Hepatocyte (in vitro differentiated cells): ENCODE results near the gene PHACTR2. TPM values are rescaled to one million over a fixed set of nuclear protein-coding genes. Genes with fewer than 3 reads are reported as not detected.

Source experiments
- DNase-seq: peaks from one replicate; pipeline ENCODE4 v3.0.0-alpha.2; 2016; ENCODE audit warnings: low spot score
- H2AFZ ChIP-seq: fragments of 200-600 bp; sonication (generic); 2 replicates; pipeline ENCODE4 v1.6.0; 2016; ENCODE audit warnings: antibody characterized with exemption, mild to moderate bottlenecking
- H3K27ac ChIP-seq: fragments of 200-600 bp; sonication (generic); 2 replicates; pipeline ENCODE4 v1.5.1; 2016; ENCODE audit warnings: mild to moderate bottlenecking
- H3K27me3 ChIP-seq: fragments of 200-600 bp; sonication (generic); 2 replicates; pipeline ENCODE4 v1.6.1; 2016
- H3K36me3 ChIP-seq: fragments of 200-600 bp; sonication (generic); replicated peaks from 2 replicates; pipeline ENCODE4 v1.5.1; 2016; ENCODE audit warnings: low read depth; ENCODE audit not compliant: insufficient read depth
- H3K4me1 ChIP-seq: fragments of 200-600 bp; sonication (generic); 2 replicates; pipeline ENCODE4 v1.5.1; 2016; ENCODE audit warnings: mild to moderate bottlenecking, moderate library complexity; ENCODE audit not compliant: insufficient read depth
- H3K4me2 ChIP-seq: fragments of 200-600 bp; sonication (generic); 2 replicates; pipeline ENCODE4 v1.6.0; 2016
- H3K4me3 ChIP-seq: fragments of 200-600 bp; sonication (generic); 2 replicates; pipeline ENCODE4 v1.5.1; 2016; ENCODE audit warnings: mild to moderate bottlenecking
- H3K79me2 ChIP-seq: fragments of 200-600 bp; sonication (generic); 2 replicates; pipeline ENCODE4 v1.6.0; 2017; ENCODE audit warnings: mild to moderate bottlenecking
- H3K9me2 ChIP-seq: fragments of 200-600 bp; sonication (generic); replicated peaks from 2 replicates; pipeline ENCODE4 v1.6.0; 2017; ENCODE audit warnings: mild to moderate bottlenecking; ENCODE audit not compliant: insufficient read depth
- H3K9me3 ChIP-seq: fragments of 200-600 bp; sonication (generic); 2 replicates; pipeline ENCODE4 v1.5.1; 2016; ENCODE audit warnings: low read depth, mild to moderate bottlenecking
- H4K20me1 ChIP-seq: fragments of 200-600 bp; sonication (generic); 2 replicates; pipeline ENCODE4 v1.6.0; 2016; ENCODE audit warnings: mild to moderate bottlenecking; ENCODE audit not compliant: insufficient read depth, poor library complexity, severe bottlenecking
- CTCF ChIP-seq: fragments of 200-600 bp; sonication (generic); IDR thresholded peaks from 2 replicates; pipeline ENCODE4 v1.5.1; 2016; ENCODE audit warnings: antibody characterized with exemption, mild to moderate bottlenecking; ENCODE audit not compliant: poor library complexity
- EZH2 ChIP-seq: fragments of 200-600 bp; sonication (generic); IDR thresholded peaks from 2 replicates; pipeline ENCODE4 v1.6.1; 2016; ENCODE audit warnings: antibody characterized with exemption, mild to moderate bottlenecking, borderline replicate concordance
- EZH2phosphoT487 ChIP-seq: fragments of 200-600 bp; sonication (generic); IDR thresholded peaks from one replicate; pipeline ENCODE4 v1.6.1; 2018; ENCODE audit warnings: antibody characterized with exemption, mild to moderate bottlenecking, low read depth, moderate library complexity; ENCODE audit not compliant: unreplicated experiment, severe bottlenecking
- WGBS: methylation state at CpG from one replicate; pipeline ENCODE4 v1.1.6; 2016; ENCODE audit warnings: low lambda C conversion rate; ENCODE audit errors: missing lambda C conversion rate; 5-methylcytosine and 5-hydroxymethylcytosine counted together
- polyA plus RNA-seq: library from polyadenylated mRNA; unstranded; fragments of >200 nt; fragmentation: Nextera tagmentation; extraction: Ambion mirVana; gene quantifications from 2 replicates; pipeline ENCODE4 v1.2.1, GENCODE V29; 2016
- total RNA-seq: library from RNA; depleted of rRNA; stranded (reverse); fragments of >200 nt; gene quantifications from 2 replicates; pipeline ENCODE4 v1.2.3, GENCODE V29; 2014

PHACTR2 gene
- total and polyA plus RNA-seq, 2 experiments from 2014 or later = 86.6 to 111 TPM

GRCh38 chr6:143742070-143742954 lies 64.5 kb downstream of the PHACTR2 start:
- Histone ChIP-seq H3K9me3 (no peaks in the 10 kb centered on the region), H3K79me2 (peaks cover 60% of the 10 kb centered on the region), H3K27me3 (no peaks in the 10 kb centered on the region), H4K20me1 (no peaks in the 10 kb centered on the region), H3K27ac (peak overlapping the region; percentile 79), H2AFZ (no peak overlapping the region), H3K4me2 (peak overlapping the region; percentile 64), H3K36me3 (no peaks in the 10 kb centered on the region), H3K9me2 (no peaks in the 10 kb centered on the region), H3K4me3 (no peak overlapping the region), H3K4me1 (peaks cover 47% of the 10 kb centered on the region)
- WGBS = 93% methylated on average over 6 of the region's 6 CpGs
- DNase-seq = no peak
- TF ChIP-seq EZH2 = no peak
- TF ChIP-seq EZH2phosphoT487 = no peak
- no peak for TF ChIP-seq CTCF

DNA sequence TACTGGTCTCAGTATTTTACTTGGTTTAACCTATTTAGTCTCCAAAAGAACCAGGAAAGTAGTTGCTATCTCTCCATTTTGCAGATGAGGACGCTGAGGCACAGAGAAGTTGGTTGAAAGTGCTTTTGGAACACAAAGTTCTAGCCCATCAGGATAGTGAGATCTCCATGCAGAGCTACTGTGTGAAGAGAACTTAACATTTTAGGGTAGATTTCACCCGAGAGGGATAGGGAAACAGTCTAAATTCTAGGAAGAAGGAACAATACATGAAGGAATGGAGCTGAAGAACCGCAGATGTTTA lies 65.1 kb downstream of the PHACTR2 start:
- H3K36me3 ChIP-seq = no peaks in the 10 kb centered on the region
- WGBS = 72% methylated on average over 3 of the region's 3 CpGs
- H2AFZ ChIP-seq = no peak overlapping the region
- H3K4me3 ChIP-seq = no peak overlapping the region
- no peaks in the 10 kb centered on the region for H4K20me1 ChIP-seq
- peak overlapping the region; percentile 64 for H3K4me2 ChIP-seq
- H3K27ac ChIP-seq = peak overlapping the region; percentile 79
- no peak for DNase-seq
- TF ChIP-seq CTCF (no peak), EZH2 (no peak), EZH2phosphoT487 (no peak)
- no peaks in the 10 kb centered on the region for H3K9me3 ChIP-seq
- H3K27me3 ChIP-seq = no peaks in the 10 kb centered on the region
- H3K4me1 ChIP-seq = peaks cover 53% of the 10 kb centered on the region
- peaks cover 54% of the 10 kb centered on the region for H3K79me2 ChIP-seq
- no peaks in the 10 kb centered on the region for H3K9me2 ChIP-seq

DNA sequence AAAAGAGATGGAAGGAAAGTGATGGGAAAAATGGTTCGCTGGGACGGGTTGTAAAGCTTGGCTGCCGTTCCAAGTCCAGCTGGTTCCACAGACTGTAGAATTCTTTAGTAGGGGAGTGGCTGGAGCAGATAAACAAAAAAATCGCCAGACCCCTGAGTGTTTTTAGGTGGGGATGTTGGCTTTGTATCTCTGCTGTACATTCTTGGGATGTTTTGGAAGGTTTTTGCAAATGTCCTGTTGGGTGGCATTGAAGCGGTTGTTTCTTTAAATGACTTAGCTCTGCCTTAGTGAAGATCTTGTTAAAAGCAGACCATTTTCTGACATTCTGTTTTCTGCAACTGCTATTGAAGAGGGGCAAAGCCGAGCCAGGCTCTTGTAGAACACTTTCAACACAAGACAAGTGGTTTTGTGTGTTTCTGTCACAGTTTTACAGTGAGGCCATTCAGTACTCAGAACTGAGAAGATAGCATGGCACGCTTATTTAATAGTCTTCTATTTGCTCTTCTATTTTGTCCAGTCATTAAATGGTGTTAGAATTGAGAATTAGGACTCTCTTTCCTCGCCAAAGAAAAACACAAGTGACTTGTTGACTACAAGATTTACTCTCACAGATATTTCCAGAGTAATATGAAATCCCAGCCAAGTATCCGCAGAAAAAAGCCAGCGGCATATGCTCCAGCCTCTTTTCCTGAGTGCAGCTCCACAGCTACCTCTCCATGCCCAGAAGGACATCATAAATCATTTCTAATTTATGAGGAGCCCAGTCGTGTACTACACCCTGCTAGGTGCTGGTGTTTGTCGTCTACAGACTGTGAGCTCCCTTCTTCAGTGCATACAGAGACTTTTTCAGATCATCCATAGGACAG lies 65.8 kb downstream of the PHACTR2 start:
- H4K20me1 ChIP-seq = no peaks in the 10 kb centered on the region
- H3K9me2 ChIP-seq = no peaks in the 10 kb centered on the region
- H3K4me2 ChIP-seq = peak overlapping the region; percentile 64
- peaks cover 59% of the 10 kb centered on the region for H3K4me1 ChIP-seq
- H2AFZ ChIP-seq = no peak overlapping the region
- H3K9me3 ChIP-seq = no peaks in the 10 kb centered on the region
- H3K36me3 ChIP-seq = no peaks in the 10 kb centered on the region
- TF ChIP-seq EZH2 = no peak
- H3K27me3 ChIP-seq = no peaks in the 10 kb centered on the region
- H3K4me3 ChIP-seq = no peak overlapping the region
- peak overlapping the region; percentile 79 for H3K27ac ChIP-seq
- WGBS = 38% methylated on average over 12 of the region's 12 CpGs
- H3K79me2 ChIP-seq = peaks cover 53% of the 10 kb centered on the region
- peak; percentile 20 for DNase-seq
